H9 (cell line): ENCODE measurements around the gene GFER. TPM values are rescaled to one million over a fixed set of nuclear protein-coding genes. Genes with fewer than 3 reads are reported as not detected.

Source experiments
- DNase-seq: peaks from one replicate; pipeline ENCODE4 v3.0.0-alpha.2; 2017
- H2AFZ ChIP-seq: one replicate; pipeline ENCODE4 v1.6.1; 2013; ENCODE audit warnings: mild to moderate bottlenecking, low read length, control low read depth, moderate library complexity
- H2AK5ac ChIP-seq: 2 replicates; pipeline ENCODE4 v1.6.1; 2013; ENCODE audit warnings: low read length, control low read depth, mixed read lengths; ENCODE audit not compliant: insufficient read length
- H2BK120ac ChIP-seq: one replicate; pipeline ENCODE4 v1.6.1; 2013; ENCODE audit warnings: low read depth, mild to moderate bottlenecking, low read length, control low read depth, inconsistent platforms; ENCODE audit not compliant: poor library complexity, severe bottlenecking
- H2BK12ac ChIP-seq: 2 replicates; pipeline ENCODE4 v1.6.1; 2013; ENCODE audit warnings: low read length, control low read depth, mixed read lengths, low read depth; ENCODE audit not compliant: insufficient read length
- H2BK15ac ChIP-seq: 2 replicates; pipeline ENCODE4 v1.6.1; 2013; ENCODE audit warnings: low read depth, low read length, control low read depth
- H2BK20ac ChIP-seq: one replicate; pipeline ENCODE4 v1.6.1; 2013; ENCODE audit warnings: low read depth, mild to moderate bottlenecking, low read length, control low read depth, inconsistent platforms; ENCODE audit not compliant: poor library complexity, severe bottlenecking
- H2BK5ac ChIP-seq: 2 replicates; pipeline ENCODE4 v1.6.1; 2013; ENCODE audit warnings: low read length, control low read depth, mixed read lengths; ENCODE audit not compliant: insufficient read length
- H3K14ac ChIP-seq: 2 replicates; pipeline ENCODE4 v1.6.1; 2013; ENCODE audit warnings: low read length, control low read depth; ENCODE audit not compliant: insufficient read depth
- H3K18ac ChIP-seq: 2 replicates; pipeline ENCODE4 v1.6.1; 2013; ENCODE audit warnings: low read depth, mild to moderate bottlenecking, mixed read lengths, low read length, control low read depth; ENCODE audit not compliant: insufficient read length
- H3K23ac ChIP-seq: 2 replicates; pipeline ENCODE4 v1.6.1; 2013; ENCODE audit warnings: low read length, control low read depth, mixed read lengths, low read depth; ENCODE audit not compliant: insufficient read length
- H3K23me2 ChIP-seq: 2 replicates; pipeline ENCODE4 v1.6.1; 2013; ENCODE audit warnings: low read depth, mild to moderate bottlenecking, mixed read lengths, low read length, control low read depth; ENCODE audit not compliant: insufficient read length, poor library complexity, severe bottlenecking
- H3K27ac ChIP-seq: 2 replicates; pipeline ENCODE4 v1.5.1; 2013; ENCODE audit warnings: low read length, control low read depth, mixed read lengths, low read depth; ENCODE audit not compliant: insufficient read length
- H3K27me3 ChIP-seq: 2 replicates; pipeline ENCODE4 v1.6.1; 2013; ENCODE audit warnings: low read length, control low read depth, inconsistent platforms; ENCODE audit not compliant: insufficient read depth
- H3K4ac ChIP-seq: 2 replicates; pipeline ENCODE4 v1.6.1; 2013; ENCODE audit warnings: low read depth, mild to moderate bottlenecking, control low read depth, inconsistent platforms, low read length, moderate library complexity
- H3K4me1 ChIP-seq: 2 replicates; pipeline ENCODE4 v1.6.1; 2013; ENCODE audit warnings: low read length, control low read depth, inconsistent platforms; ENCODE audit not compliant: insufficient read depth
- H3K4me2 ChIP-seq: 2 replicates; pipeline ENCODE4 v1.6.1; 2013; ENCODE audit warnings: low read length, control low read depth, mixed read lengths; ENCODE audit not compliant: insufficient read length, insufficient read depth
- H3K56ac ChIP-seq: 2 replicates; pipeline ENCODE4 v1.6.1; 2013; ENCODE audit warnings: low read depth, mild to moderate bottlenecking, mixed read lengths, low read length, control low read depth; ENCODE audit not compliant: insufficient read length
- H3K79me1 ChIP-seq: 2 replicates; pipeline ENCODE4 v1.6.1; 2013; ENCODE audit warnings: low read depth, mild to moderate bottlenecking, moderate library complexity, low read length, control low read depth, inconsistent platforms; ENCODE audit not compliant: insufficient read depth, poor library complexity, severe bottlenecking
- H3K79me2 ChIP-seq: 2 replicates; pipeline ENCODE4 v1.6.1; 2013; ENCODE audit warnings: low read length, control low read depth, inconsistent platforms; ENCODE audit not compliant: insufficient read depth
- H3K9ac ChIP-seq: 2 replicates; pipeline ENCODE4 v1.6.1; 2013; ENCODE audit warnings: low read length, control low read depth, mixed read lengths; ENCODE audit not compliant: insufficient read length; ENCODE audit errors: extremely low read depth
- H3K9me3 ChIP-seq: one replicate; pipeline ENCODE4 v1.6.1; 2013; ENCODE audit warnings: low read depth, low read length, inconsistent platforms; ENCODE audit not compliant: control insufficient read depth
- H3T11ph ChIP-seq: one replicate; pipeline ENCODE4 v1.6.1; 2013; ENCODE audit warnings: mild to moderate bottlenecking, low read length, control low read depth, inconsistent platforms
- H4K20me1 ChIP-seq: one replicate; pipeline ENCODE4 v1.6.1; 2013; ENCODE audit not compliant: control insufficient read depth, insufficient read length, insufficient read depth
- H4K5ac ChIP-seq: 2 replicates; pipeline ENCODE4 v1.6.1; 2013; ENCODE audit warnings: low read depth, mild to moderate bottlenecking, mixed read lengths, low read length, control low read depth; ENCODE audit not compliant: insufficient read length
- H4K8ac ChIP-seq: replicated peaks from 2 replicates; pipeline ENCODE4 v1.6.1; 2013; ENCODE audit warnings: low read length, control low read depth, mixed read lengths, low read depth; ENCODE audit not compliant: insufficient read length
- H4K91ac ChIP-seq: 2 replicates; pipeline ENCODE4 v1.6.1; 2013; ENCODE audit warnings: low read depth, mild to moderate bottlenecking, moderate library complexity, mixed read lengths, low read length, control low read depth; ENCODE audit not compliant: insufficient read length
- H3K27ac Mint-ChIP-seq, 3 experiments: 2 replicates in 2 of 3; 3 replicates in 1 of 3; pipeline ENCODE4 v1.8.0; 2020 to 2021; ENCODE audit warnings: mixed read lengths in 3 of 3, mild to moderate bottlenecking in 1 of 3, moderate library complexity in 1 of 3
- H3K27me3 Mint-ChIP-seq: 2 replicates; pipeline ENCODE4 v1.8.0; 2021; ENCODE audit warnings: low read depth, mild to moderate bottlenecking, moderate library complexity, mixed read lengths
- H3K36me3 Mint-ChIP-seq, 3 experiments: 2 replicates in 2 of 3; 3 replicates in 1 of 3; pipeline ENCODE4 v1.8.0; 2020 to 2021; ENCODE audit warnings: low read depth in 3 of 3, mixed read lengths in 3 of 3; ENCODE audit not compliant: insufficient read depth in 1 of 3
- H3K4me1 Mint-ChIP-seq, 2 experiments: 2 replicates each; pipeline ENCODE4 v1.8.0; 2020; ENCODE audit warnings: mixed read lengths in 2 of 2
- H3K4me3 Mint-ChIP-seq, 2 experiments: 2 replicates in 1 of 2; 3 replicates in 1 of 2; pipeline ENCODE4 v1.8.0; 2020 to 2021; ENCODE audit warnings: mild to moderate bottlenecking in 2 of 2, mixed read lengths in 2 of 2, moderate library complexity in 1 of 2
- H3K9me3 Mint-ChIP-seq, 2 experiments: 2 replicates in 1 of 2; 3 replicates in 1 of 2; pipeline ENCODE4 v1.8.0; 2020; ENCODE audit warnings: mild to moderate bottlenecking in 2 of 2, mixed read lengths in 2 of 2, moderate library complexity in 1 of 2
- WGBS: extraction: QIAGEN DNeasy Blood & Tissue Kit; methylation state at CpG from one replicate; pipeline ENCODE4 v1.1.7; 2013; ENCODE audit warnings: missing lambda C conversion rate, low lambda C conversion rate, mixed read lengths; ENCODE audit not compliant: insufficient read length; ENCODE audit errors: extremely low coverage; 5-methylcytosine and 5-hydroxymethylcytosine counted together
- total RNA-seq: library from RNA; stranded (reverse); gene quantifications from 2 replicates; pipeline ENCODE4 v1.2.1, GENCODE V29; 2021
- TF ChIP-seq, protein P1 (sequence below): fragments of 200-600 bp; sonication (generic); conservative IDR thresholded peaks from 3 replicates; pipeline ENCODE4 v1.8.0; 2021; ENCODE audit warnings: antibody characterized with exemption, mild to moderate bottlenecking

Gene GFER
- total RNA-seq, 1 experiment from 2014 or later = 49.1 TPM

DNA sequence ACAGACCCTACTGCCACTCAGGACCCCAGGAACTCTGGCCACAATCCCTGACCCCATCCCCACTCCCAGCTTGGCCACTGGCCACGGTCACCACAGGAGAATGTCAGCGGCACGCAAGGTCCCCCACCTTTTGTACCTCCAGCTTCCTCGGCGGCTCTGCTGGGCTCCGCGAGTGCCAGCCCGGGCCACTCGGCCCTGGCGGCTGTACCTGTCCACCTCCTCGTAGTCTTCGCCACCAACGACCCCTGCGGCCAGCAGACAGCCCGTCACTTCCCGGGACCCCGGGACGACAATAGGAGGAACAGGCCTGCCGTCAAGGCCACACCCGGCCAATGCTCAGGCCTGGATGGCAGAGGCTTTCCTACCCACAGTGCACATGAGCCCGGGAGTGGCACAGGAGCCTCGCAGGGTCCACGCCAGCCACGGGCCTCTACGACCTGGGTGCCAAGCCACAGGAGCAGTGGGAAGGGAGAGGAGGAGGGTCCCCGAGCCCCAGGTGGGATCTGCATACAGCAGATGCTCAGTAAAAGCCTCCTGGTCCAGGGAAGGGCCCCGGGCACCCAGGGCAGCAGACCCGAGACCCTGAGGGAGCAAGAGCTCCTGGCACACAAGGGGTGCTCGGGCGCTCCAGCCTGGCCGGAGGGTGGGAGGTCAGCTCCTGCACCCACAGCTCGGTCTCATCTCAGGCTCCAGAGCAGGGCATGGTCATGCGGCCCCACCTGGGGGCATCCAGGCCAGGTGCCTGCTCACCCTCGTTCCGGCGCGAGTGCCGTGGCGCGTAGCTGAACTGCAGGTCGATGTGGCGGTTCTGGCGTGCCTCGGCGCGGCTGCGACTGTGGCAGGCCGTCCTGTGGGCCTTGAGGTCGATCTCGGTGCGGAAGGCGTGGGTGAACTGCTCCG, 17.7 kb downstream of the GFER start:
- H3T11ph ChIP-seq = no peak overlapping the region
- H2BK5ac ChIP-seq = no peak overlapping the region
- Mint-ChIP-seq H3K27me3 (no peaks in the 10 kb centered on the region), H3K4me1 (peaks cover 7 to 15% of the 10 kb centered on the region in 2 experiments), H3K9me3 (no peaks in the 10 kb centered on the region), H3K4me3 (no peak overlapping the region), H3K27ac (0 out of 7 replicates have a peak overlapping the region, but pooled peaks of 1 of the 3 experiments have one; percentile 44), H3K36me3 (peaks cover 18 to 49% (median 48%) of the 10 kb centered on the region in 3 experiments)
- no CpG with 5 or more reads among the region's 53 CpGs for WGBS
- no peaks in the 10 kb centered on the region for H3K4me1 ChIP-seq
- no peak overlapping the region for H2BK15ac ChIP-seq
- H2BK120ac ChIP-seq = no peak overlapping the region
- H3K79me2 ChIP-seq = peaks cover 5% of the 10 kb centered on the region; the same call in 1 of the 2 replicates
- no peak overlapping the region for H2BK20ac ChIP-seq
- no peak overlapping the region for H4K8ac ChIP-seq
- no peak overlapping the region for H3K4me2 ChIP-seq
- no peaks in the 10 kb centered on the region for H3K9me3 ChIP-seq
- H3K9ac ChIP-seq = no peak overlapping the region
- H2BK12ac ChIP-seq = no peak overlapping the region
- no peak overlapping the region for H3K18ac ChIP-seq
- H3K27ac ChIP-seq = no peak overlapping the region
- H2AFZ ChIP-seq = no peak overlapping the region
- no peaks in the 10 kb centered on the region for H3K23me2 ChIP-seq
- no peak overlapping the region for H2AK5ac ChIP-seq
- no peak for DNase-seq
- no peak overlapping the region for H4K5ac ChIP-seq
- H4K91ac ChIP-seq = no peak overlapping the region
- TF ChIP-seq, protein P1, sequence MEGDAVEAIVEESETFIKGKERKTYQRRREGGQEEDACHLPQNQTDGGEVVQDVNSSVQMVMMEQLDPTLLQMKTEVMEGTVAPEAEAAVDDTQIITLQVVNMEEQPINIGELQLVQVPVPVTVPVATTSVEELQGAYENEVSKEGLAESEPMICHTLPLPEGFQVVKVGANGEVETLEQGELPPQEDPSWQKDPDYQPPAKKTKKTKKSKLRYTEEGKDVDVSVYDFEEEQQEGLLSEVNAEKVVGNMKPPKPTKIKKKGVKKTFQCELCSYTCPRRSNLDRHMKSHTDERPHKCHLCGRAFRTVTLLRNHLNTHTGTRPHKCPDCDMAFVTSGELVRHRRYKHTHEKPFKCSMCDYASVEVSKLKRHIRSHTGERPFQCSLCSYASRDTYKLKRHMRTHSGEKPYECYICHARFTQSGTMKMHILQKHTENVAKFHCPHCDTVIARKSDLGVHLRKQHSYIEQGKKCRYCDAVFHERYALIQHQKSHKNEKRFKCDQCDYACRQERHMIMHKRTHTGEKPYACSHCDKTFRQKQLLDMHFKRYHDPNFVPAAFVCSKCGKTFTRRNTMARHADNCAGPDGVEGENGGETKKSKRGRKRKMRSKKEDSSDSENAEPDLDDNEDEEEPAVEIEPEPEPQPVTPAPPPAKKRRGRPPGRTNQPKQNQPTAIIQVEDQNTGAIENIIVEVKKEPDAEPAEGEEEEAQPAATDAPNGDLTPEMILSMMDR = no peak
- no peak overlapping the region for H3K14ac ChIP-seq
- no peak overlapping the region for H3K23ac ChIP-seq
- H3K79me1 ChIP-seq = peaks cover 9% of the 10 kb centered on the region
- H3K4ac ChIP-seq = no peak overlapping the region
- H3K27me3 ChIP-seq = no peaks in the 10 kb centered on the region
- no peak overlapping the region for H3K56ac ChIP-seq
- no peaks in the 10 kb centered on the region for H4K20me1 ChIP-seq
